NCI-H1105 (cell line): Measurements from ENCODE around the gene EWSR1.
"Not testable (repeated sequence)": the region's sequence is repeated elsewhere in the genome, so short reads cannot be mapped to it uniquely, and the experiment has no call there.

Experiments used
- DNase-seq: peaks from one replicate; lab custom pipeline; 2025; lab: John Stamatoyannopoulos, UW

The EWSR1 gene

DNA sequence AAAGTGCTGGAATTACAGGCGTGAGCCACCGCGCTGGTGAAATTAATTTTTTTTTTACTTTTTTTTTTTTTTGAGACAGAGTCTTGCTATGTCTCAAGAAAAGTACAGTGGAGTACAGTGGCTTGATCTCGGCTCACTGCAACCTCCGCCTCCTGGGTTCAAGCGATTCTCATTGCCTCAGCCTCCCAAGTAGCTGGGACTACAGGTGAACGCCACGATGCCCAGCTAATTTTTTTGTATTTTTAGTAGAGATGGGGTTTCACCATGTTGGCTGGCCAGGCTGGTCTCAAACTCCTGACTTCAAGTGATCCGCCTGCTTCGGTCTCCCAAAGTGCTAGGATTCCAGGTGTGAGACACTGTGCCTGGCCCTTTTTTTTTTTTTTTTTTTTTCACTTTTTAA lies 20.2 kb upstream of the EWSR1 start:
- not testable (repeated sequence) for DNase-seq

DNA sequence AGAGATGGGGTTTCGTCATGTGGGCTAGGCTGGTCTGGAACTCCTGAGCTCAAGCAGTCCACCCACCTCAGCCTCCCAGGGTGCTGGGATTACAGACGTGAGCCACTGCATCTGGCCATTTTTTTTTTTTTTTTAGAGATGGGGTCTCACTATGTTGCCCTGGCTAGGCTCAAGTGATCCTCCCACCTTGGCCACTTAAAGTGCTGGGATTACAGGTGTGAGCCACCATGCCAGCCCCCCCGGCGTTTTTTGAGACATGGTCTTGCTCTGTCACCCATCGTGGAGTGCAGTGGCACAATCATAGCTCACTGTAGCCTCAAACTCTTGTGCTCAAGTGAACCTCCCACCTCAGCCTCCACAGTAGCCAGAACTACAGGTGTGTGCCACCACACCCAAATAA lies 16.8 kb upstream of the EWSR1 start:
- DNase-seq: no peak

DNA sequence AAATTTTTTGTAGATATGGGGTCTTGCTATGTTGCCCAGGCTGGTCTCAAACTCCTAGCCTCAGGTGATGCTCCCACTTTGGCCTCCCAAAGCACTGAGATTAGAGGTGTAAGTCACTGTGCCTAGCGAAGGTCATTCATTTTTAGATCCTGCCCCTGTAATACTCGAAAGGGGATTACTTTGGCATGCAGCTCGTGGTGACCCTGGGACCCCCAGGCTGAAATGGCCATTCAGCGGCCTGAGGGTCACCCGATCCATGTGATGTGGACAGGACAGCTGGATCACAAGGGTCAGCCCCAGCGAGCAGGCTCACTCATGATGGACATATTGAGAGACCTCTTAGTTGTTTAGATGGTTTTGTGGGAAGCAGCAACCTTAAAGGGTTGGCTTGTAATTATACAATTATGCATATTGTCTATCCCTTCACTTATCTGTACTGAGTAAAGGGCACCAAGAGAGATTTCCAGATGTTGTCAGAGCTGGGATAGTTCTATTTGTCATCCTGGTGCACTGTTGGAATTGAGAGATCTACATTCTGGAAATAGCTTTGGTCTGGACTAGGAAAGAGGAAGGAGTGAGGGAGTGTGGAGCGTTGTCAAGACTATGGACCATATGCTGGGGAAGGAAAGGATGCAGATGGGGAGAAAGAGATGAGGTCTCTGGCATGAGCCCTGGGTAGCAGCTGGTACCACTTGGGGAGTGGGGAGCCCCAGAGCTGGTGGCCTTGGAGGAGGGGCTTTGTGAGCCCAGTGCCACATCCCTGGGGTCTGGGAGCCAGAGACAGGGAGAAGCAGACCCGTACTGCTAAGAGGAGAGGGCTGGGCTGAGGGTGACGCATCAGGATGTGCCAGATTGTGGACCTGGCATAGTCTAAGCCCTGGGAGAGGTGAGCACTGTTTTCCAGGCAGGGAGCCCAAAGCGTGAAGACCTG lies 15.8 kb upstream of the EWSR1 start:
- no peak for DNase-seq

DNA sequence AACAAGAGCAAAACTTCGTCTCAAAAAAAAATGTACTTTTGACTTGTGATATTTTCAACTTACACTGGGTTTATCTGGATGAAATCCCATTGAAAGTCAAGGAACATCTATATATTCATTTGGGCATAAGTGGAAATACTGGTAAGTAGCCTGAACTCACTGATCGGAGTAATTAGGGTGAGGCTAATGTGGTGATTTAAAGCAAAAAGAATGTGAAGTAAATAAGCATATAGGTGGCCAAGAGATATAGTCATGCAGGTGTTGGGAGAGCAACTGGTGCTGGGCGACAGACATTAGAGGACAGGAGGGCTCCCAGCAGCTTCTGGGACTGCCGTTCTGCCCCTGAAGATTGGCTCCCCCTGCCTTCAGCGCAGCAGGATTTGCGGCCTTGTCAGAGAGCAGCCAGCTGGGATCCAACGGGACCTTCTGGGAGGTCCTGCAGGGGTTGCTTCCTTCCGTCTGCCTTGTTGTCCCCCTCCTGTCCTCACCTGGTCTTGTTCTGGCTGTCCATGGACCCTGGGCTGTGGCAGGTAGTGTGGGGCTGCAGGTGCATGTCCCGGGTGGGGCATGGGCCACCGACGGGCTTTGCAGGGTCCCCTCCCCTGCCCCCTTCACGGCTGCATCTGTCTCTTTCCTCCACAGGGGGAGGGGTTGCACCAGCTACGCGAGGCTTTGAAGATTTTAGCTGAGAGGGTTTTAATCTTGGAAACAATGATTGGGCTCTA lies 14.3 kb upstream of the EWSR1 start:
- DNase-seq: no peak

DNA sequence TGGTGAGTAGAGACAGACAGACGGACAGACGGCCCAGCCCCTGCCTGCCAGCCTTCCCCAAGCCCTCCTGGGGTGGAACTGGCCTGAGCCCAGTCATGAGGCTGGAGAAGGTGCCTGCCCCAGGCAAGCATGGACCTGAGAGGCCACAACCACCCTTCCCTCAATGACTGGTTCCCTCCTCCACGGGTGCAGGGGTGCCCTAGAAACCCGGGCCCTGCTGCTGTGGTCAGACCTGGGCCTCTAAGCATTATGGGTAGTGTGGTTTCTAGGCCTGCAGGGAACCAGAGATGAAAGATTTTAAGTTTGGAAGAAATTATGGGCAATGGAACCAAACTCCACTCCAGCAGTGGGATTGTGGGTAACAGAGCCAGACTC lies 13.8 kb upstream of the EWSR1 start:
- DNase-seq: no peak

DNA sequence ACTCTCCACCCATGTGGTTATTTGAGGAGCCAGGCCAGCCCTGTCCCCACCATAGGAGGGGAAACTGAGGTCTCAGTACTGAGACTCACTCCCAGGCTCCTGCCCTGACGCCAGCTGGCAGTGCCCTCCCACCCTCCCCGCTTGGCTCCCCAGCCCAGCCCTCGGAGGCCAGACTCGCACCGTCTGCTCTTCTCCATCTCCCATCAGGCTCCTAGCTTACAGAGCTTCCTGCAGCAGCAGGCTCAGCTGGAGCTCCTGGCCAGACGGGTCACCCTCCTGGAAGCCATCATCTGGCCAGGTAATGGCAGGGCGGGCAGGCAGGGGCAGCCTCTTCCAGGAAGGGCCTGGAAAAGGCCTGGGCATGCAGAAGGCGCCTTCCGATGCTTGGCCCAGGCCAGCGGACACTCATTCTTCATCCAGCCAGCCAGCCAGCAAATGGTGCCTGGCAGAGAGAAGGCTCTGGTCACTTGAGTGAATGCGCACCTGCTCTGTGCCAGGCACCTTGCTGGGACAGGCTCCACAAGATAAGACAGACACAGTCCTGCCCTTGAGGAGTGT lies 12.9 kb upstream of the EWSR1 start:
- no peak for DNase-seq

DNA sequence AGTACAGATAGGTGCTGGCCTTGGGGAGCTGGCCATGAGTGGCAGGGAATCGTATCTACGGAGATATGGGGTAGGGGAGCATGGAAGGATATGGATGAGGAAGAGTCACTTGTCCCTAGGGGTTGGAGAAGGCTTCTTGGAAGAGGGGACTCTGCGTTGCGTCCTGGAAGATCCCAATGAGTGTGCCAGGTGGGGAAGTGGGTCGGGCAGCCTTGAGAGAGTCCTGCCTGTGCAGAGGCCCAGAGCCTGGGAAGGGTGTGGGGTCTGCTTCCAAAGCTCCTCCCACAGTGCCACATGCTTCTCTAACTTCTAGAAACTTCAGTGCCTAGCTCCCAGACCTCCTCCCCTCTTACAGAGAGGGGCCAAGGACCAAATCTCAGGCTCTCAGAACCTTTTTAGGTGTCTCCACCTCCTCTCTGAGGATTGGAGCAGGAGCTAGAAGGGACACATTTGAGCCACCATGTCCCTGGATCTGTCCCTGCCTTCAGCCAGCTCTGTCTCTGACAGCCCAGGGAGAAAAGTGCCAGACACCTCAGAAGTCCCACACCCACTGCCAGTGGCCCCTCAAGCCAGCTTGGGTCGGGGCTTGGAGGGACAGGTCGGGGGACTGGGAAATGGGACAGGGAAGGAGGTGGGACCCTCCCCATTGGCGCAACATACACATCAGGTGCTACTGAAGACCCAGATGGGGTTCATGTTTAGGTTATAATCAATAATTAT lies 11.3 kb upstream of the EWSR1 start:
- DNase-seq: no peak

DNA sequence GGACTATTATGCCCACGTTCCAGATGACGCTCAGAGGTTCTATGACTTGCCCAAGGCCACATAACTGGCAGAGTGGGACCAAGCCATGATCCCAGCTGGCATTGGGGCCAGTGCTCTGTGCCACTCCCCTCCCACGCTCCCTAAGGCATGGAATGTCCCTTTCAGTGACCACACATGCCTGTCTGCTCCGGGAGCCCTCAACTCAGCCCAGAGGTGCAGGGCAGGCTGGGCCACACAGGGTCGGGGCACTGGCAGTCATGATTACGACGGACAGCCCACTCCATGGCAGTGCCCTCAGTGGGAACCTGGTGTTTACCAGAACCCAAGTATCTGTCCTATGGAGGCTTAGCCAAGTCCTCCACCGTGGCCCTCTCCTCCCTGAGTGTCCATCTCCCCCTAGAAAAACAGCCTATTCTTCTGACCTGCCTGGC lies 10.3 kb upstream of the EWSR1 start:
- DNase-seq: no peak

DNA sequence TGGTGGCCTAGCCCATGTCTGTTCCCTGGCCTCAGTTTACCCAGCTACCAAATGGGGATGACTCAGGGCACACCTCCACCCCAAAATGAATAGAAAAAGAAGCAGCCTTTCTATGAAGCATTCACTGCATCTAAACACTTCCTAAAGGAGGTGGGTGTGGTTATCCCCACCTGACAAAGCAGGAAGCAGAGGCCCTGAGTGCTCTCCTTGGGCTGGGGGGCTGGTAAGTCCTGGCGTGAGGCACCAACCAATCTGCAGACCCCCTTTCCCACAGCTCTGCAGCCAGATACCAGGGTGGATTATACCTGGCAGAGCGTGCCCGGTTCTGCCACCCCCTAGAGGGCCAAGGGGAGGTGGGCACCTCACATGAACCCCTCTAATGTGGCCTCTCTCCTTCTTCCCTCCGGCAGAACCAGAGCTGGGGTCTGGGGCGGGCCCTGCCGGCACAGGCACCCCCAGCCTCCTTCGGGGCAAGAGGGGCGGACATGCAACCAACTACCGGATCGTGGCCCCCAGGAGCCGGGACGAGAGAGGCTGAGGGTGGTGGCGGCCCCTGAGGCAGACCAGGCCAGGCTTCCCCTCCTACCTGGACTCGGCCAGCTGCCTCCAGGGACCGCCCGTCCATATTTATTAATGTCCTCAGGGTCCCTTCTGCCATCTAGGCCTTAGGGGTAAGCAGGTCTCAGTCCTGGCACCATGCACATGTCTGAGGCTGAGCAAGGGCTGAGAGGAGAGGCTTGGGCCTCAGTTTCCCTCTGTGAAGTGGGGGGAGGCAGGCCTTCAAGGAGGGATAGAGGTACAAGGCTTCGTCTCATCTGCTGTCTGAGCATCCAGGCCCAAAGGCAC lies 9.4 kb upstream of the EWSR1 start:
- no peak for DNase-seq

DNA sequence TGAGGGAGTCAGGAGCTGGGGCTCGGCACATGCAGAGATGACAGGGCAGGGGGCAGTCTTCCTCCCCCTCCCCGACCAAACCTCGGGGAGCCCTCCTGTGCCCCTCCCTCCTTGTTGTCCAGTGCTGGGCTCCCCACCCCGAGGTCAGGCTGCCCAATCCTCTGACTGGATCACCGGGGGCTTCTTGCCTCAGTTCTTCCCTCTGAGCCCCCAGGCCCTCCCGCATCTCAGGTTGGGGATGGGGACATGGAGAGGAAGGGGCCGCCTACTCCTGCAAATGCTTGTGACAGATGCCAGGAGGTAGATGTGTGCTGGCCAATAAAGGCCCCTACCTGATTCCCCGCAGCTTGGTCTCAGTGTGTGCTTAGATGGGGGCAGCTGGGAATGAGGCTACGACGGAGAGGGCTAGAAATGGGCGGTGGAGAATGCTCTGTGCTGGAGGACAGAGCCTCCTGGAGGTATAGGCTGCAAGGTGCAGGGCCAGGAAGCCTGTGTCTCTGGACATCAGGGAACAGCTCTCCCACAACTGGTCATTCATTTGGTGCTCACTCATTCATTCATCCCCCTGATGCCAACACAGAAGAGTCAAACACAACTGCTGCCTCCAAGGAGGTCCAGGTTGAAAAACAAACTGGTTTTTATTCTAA lies 8.7 kb upstream of the EWSR1 start:
- DNase-seq: no peak

DNA sequence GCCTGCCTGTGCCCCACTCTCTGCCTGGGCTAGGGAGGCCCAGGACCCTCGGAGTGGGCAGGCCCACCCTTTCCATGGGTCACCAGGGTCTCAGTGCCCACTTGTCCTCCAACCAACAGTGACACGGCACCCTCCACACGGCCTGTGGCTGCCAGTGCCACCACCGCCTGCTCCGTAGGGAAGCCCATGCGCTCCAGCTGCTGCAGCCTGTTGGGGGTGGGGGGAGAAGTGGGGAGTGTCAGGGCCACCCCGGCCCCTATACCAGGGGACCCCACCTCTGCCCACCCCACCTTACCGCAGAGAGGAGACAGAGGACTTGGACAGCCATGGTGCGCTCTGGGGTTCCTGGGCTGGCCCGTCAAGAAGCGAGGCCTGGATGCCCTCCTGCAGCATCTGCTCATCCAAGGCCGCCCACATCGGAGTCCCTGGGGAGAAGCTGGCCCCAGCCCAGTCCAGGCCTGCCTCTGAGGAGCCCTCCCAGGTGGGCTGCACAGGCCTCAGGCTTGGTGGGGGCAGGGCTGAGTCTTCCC lies 8.0 kb upstream of the EWSR1 start:
- DNase-seq: no peak

DNA sequence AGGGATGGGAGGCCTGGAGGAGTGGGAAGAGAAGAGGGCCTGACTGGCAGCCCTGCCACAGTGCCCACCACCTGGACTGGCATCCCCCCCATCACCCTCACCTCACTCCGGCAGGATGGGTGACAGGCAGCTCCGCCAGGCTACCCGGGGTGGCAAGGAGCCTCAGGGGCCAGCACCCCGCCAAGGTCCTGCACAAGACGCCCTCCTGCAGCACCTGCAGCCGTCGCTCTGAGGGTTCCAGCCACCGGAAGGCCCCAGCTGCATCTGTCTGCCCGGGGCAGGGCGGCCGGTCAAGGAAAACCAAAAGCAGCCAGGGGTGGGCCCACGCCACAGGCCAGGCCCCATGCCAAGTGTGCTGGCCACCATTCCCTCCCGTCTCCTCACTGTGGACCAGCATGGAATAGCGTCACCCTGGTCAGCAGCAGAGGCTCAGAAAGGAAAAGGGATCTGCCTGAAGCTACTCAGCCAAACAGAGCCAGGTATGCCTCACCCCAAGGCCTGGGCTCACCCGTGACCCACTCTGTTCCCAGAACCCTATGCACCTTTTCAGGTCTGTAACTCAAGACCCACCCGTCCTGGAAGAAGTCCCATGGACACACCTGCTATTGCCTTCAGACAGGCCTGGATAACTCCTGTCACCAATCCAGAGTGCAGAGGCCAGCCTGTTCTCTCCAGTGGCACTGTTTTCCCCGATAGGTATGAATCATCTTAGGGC lies 7.3 kb upstream of the EWSR1 start:
- DNase-seq: no peak

DNA sequence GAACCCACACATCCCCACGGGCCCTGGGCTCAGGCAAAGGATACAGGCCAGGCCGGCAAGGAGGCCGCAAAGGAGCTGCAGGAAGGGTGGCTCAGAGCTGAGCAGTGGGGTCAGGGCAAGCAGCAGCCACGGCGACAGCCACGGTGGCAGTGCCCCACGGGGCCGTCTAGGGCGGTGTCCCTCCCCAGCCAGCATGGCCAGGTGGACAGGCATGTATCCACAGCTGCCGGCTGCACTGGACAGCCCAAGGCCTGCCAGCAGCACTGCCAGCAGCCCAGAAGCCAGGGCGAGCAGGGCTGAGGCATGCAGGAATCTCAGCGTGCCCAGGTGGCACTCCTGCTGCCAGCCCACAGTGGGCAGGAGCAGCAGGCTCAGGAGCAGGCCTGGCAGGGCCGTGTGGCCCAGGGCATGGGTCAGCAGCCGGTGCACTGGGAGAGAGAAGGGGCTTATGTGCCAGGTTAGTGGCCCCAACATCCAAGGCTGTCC lies 4.2 kb upstream of the EWSR1 start:
- DNase-seq: no peak

DNA sequence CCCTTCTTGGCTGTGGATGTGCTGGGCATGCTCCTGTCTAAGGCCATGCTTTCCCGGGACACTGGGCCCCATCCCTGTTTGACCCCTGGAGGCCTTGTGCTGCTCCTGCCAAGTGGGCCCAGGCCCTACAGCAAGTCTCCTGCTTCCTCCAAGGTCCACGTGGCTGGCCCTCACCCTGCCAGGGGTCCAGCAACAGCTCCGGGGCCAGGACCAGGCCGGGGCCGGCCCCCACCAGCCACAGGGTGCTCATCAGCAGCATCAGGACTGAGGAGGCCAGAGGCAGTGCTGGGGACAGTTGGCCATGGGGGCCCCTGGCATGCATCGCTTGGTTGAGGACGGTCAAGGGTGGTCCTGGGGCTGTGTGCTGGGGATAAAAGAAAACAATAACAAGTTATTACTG lies 2.8 kb upstream of the EWSR1 start:
- DNase-seq: no peak

DNA sequence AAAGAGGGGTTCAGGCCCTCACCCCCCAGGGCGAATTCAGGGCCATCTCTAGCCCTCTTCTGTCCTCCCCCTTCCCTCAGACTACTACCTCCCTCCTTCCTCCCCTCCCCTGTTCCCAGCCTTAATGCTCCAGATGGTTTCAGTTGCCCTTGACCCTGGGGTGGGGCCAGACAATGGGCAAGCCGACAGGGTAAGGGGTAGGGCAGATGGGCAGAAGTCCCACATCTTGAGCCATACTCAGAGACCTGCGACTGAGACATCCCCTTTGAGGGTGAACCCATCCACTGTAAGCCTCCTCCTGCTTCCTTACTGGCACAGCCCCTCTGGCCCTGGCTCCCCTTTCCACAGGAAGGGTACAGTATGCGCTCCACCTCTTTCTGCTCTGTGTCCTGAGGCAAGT lies 2.1 kb upstream of the EWSR1 start:
- no peak for DNase-seq

DNA sequence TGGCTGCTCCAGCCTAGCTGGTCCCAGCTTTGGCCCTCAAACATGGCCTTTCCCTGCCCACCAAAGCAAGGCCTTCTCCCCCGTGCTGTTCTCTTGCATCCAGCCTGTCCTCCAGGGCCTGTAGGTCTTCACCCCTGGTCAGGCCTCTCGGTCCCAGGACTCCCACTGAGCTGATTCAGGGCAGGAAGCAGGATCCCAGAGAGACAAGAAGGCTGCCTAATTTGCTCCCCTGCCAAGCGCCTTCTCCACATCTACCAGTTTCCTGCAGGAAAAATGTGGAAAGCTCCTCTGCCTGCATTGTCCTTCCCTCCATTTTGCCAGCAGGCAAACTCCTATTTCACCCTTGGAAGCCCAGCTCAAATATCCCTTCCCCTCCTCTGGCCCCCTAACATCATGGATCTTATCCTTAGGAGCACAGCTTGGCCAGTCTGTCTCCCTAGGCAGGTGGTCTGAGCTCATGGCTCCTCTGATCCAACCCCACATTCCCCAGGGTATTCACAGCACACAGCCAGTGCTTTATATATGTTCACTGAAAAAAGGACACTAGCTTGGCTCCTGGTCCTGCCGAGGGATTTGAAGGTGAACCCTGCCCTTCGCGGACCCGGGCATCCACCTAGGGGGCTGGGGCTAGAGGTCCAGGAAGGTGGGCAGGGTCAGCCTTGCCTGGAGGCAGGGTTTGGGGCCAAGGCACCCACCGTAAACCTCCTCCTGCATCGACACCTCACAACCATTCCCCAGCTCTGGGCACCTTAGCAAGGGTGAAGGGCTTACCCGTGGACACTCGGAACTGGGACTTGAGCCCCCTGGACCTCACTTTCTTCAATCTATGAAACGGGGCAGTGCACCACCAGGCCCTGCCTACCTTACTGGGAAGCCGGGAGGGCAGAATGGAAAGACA lies 1.3 kb upstream of the EWSR1 start:
- DNase-seq: no peak

DNA sequence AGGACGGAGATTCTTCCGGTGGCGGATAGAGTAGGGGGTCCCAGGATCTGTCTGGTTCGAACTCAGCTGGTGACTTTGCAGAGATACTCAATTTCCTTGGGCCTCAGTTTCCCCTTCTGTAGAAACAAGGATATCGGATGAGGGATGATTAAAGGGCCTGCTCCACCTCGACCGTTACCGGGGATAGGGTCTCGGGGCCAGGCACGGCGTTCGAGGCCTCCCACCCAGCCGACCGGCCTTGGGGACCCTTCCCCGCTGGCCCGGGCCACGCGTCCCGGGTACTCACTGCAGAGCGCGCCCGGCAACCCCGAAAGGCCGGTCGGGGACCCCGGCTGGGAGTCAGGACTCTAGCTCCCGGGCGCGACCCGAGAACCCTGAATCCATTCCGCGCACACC lies 608 bp upstream of the EWSR1 start:
- no peak for DNase-seq

DNA sequence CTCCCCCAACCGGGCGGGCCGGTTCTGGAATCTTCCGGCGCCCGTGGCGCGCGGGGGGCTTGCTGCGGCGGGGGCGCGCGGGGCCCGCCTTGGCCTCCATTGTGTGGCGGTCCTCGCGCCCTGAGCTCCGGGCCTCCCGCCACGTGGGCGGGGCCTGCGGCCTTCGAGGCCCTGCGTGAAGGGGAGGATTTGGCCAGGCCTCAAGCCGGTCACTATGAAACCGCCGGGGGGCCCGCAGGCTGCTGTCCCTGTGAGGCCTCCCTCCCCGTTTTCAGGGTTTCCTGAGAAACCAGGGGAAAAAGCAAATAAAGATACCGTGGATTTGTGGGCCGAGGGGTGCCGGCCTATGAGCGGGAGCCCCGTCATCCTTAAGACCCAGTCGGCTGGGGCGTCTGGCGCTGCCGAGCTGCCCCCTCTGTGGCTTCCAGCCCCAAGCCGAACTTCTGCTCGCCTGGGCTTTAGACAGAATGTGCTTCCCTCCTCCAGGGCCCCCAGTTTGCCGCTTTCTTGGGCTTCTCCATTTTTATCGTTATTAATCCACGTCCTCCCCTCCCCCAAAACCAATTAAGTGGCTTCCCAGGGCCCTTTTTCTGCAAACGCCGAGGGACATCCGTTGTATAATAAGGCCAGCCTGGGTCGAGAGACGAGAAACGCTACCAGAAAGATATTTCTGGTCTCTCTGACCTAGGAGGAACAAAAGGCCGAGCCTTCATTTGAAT lies 602 bp downstream of the EWSR1 start:
- peak; percentile 14 for DNase-seq
